A673 (cell line): ENCODE results near the gene SMC3. TPM values are rescaled to one million over a fixed set of nuclear protein-coding genes. Genes with fewer than 3 reads are reported as not detected.

ENCODE experiments used
- BruUV-seq: library from RNA; stranded (reverse); fragments of 400-500 nt; replicated peaks from 2 replicates; lab custom pipeline; 2021; lab: Mats Ljungman, UMichigan
- CTCF ChIA-PET: fragments of 300-600 bp; sonication (Branson Sonifier 250); formaldehyde crosslinking; loops from one replicate; lab custom pipeline; 2022; ENCODE audit warnings: antibody characterized with exemption; lab: Charles Lee
- POLR2A ChIA-PET: fragments of 300-600 bp; sonication (Branson Sonifier 250); formaldehyde crosslinking; loops from one replicate; lab custom pipeline; 2022; ENCODE audit warnings: antibody characterized with exemption; ENCODE audit not compliant: low non-redundant PET; lab: Charles Lee
- DNase-seq: peaks from one replicate; pipeline ENCODE4 v3.0.0-alpha.2; 2015; ENCODE audit warnings: low spot score
- H3K27ac ChIP-seq: fragments of 200-600 bp; sonication (generic); 2 replicates; pipeline ENCODE4 v1.5.1; 2016; ENCODE audit warnings: mixed run types, low read depth, mild to moderate bottlenecking, mixed read lengths, antibody characterized with exemption, low read length; ENCODE audit not compliant: poor library complexity, severe bottlenecking
- H3K27me3 ChIP-seq: fragments of 200-600 bp; sonication (generic); replicated peaks from 2 replicates; pipeline ENCODE4 v1.6.1; 2017; ENCODE audit warnings: mixed run types, low read depth, mild to moderate bottlenecking, mixed read lengths, antibody characterized with exemption, low read length; ENCODE audit not compliant: insufficient read depth, poor library complexity
- H3K36me3 ChIP-seq: fragments of 200-600 bp; sonication (generic); 2 replicates; pipeline ENCODE4 v1.6.1; 2016; ENCODE audit warnings: mixed run types, mild to moderate bottlenecking, mixed read lengths, antibody characterized with exemption, low read length; ENCODE audit not compliant: insufficient read depth, poor library complexity, severe bottlenecking
- H3K4me1 ChIP-seq: fragments of 200-600 bp; sonication (generic); 2 replicates; pipeline ENCODE4 v1.6.1; 2017; ENCODE audit warnings: mixed run types, mild to moderate bottlenecking, mixed read lengths, antibody characterized with exemption, low read length; ENCODE audit not compliant: insufficient read depth, poor library complexity, severe bottlenecking
- H3K4me3 ChIP-seq: fragments of 200-600 bp; sonication (generic); 2 replicates; pipeline ENCODE4 v1.5.1; 2016; ENCODE audit warnings: low read depth, mixed run types, mild to moderate bottlenecking, mixed read lengths, low read length; ENCODE audit not compliant: poor library complexity, severe bottlenecking
- H3K9me3 ChIP-seq: fragments of 200-600 bp; sonication (generic); 2 replicates; pipeline ENCODE4 v1.6.1; 2016; ENCODE audit warnings: mixed run types, low read depth, mild to moderate bottlenecking, mixed read lengths, antibody characterized with exemption, low read length; ENCODE audit not compliant: poor library complexity, severe bottlenecking
- CTCF ChIP-seq: fragments of 300-800, 200-600 bp; sonication (generic); conservative IDR thresholded peaks from 2 replicates; pipeline ENCODE4 v1.5.1; 2017; ENCODE audit warnings: low read depth, mild to moderate bottlenecking, antibody characterized with exemption, low read length, moderate library complexity, mixed read lengths
- EZH2 ChIP-seq: fragments of 200-600 bp; sonication (generic); IDR thresholded peaks from 2 replicates; pipeline ENCODE4 v1.6.1; 2017; ENCODE audit warnings: borderline replicate concordance, low read depth, mild to moderate bottlenecking, mixed read lengths, antibody characterized with exemption, low read length; ENCODE audit not compliant: poor library complexity, severe bottlenecking
- intact Hi-C: fragments of 100-400 bp; cut with micrococcal nuclease; formaldehyde crosslinking; loops from one replicate; pipeline ENCODE4 v1.10.0; 2022; ENCODE audit not compliant: unreplicated experiment
- total RNA-seq: library from RNA; stranded (reverse); gene quantifications from 2 replicates; pipeline ENCODE4 v1.2.3, GENCODE V29; 2021

Gene SMC3
- total RNA-seq, 1 experiment from 2014 or later: 107 TPM

DNA sequence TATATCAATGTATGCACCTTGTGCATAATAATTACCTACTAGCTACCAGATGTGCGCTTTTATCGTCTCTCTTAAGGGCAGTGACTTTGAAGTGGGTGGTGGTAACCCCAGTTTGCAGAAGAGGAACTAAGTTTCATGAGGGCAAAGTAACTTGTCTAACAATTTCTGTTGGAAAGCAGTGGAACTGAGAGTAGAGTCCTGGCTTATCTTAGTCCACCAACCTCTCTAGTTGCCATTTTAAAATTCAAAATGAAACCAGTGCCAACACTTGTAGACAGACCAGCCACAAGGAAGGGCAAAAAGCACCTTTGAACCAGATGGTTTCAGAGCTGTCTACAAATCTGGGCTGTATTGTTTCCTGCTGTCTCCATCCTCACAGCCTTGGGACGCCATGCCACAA, 44.6 kb downstream of the SMC3 start:
- intact Hi-C loops: loop anchor here (5.0 kb wide), 1 partner anchor 135 kb away; no protein-coding TSS in a partner anchor
- BruUV-seq: no TSS peak
- no peaks in the 10 kb centered on the region for H3K9me3 ChIP-seq
- H3K4me3 ChIP-seq: no peak overlapping the region
- DNase-seq: no peak
- peaks cover 15% of the 10 kb centered on the region for H3K4me1 ChIP-seq
- no peak for TF ChIP-seq EZH2
- no peak for TF ChIP-seq CTCF
- no peaks in the 10 kb centered on the region for H3K27me3 ChIP-seq
- no peak overlapping the region for H3K27ac ChIP-seq
- POLR2A ChIA-PET: no interaction called here
- CTCF ChIA-PET: no interaction called here
- H3K36me3 ChIP-seq: no peaks in the 10 kb centered on the region

DNA sequence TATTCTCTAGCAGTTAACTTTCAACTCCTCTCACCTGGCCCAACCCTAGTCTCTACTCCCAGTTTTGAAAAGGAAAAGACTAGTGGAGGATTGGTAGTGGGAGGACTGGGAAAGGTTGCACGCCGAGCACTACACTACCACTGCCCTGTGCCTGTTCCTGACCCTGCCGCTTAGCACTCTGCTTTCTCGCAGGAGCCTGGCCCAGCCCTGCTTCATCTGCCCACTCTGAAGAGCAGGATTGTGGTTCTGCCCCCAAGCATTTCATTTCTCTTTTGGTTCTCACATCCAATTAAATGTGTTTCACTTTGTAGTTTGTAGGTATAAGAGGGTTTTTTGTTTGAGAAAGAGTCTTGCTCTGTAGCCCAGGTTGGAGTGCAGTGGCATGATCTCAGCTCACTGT, 45.1 kb downstream of the SMC3 start:
- BruUV-seq: no TSS peak
- intact Hi-C loops: loop anchor here (5.0 kb wide), 1 partner anchor 135 kb away; no protein-coding TSS in a partner anchor
- CTCF ChIA-PET: no interaction called here

GRCh38 chr10:110613341-110613995, 46.0 kb downstream of the SMC3 start:
- TF ChIP-seq EZH2: no peak
- TF ChIP-seq CTCF: no peak
- intact Hi-C loops: loop anchor here (5.0 kb wide), 1 partner anchor 134 kb away; no protein-coding TSS in a partner anchor
- no peak overlapping the region for H3K4me3 ChIP-seq
- H3K36me3 ChIP-seq: no peaks in the 10 kb centered on the region
- no peak overlapping the region for H3K27ac ChIP-seq
- ChIA-PET CTCF (no interaction called here), POLR2A (no interaction called here)
- DNase-seq: no peak
- H3K4me1 ChIP-seq: peaks cover 12% of the 10 kb centered on the region
- no peaks in the 10 kb centered on the region for H3K9me3 ChIP-seq
- no TSS peak for BruUV-seq
- no peaks in the 10 kb centered on the region for H3K27me3 ChIP-seq

More for the DNA sequence above, 45.1 kb downstream of the SMC3 start:
- TF ChIP-seq CTCF: no peak
- no peak for TF ChIP-seq EZH2
- no peak overlapping the region for H3K27ac ChIP-seq
- no peak for DNase-seq
- no peaks in the 10 kb centered on the region for H3K9me3 ChIP-seq
- POLR2A ChIA-PET: no interaction called here
- peaks cover 15% of the 10 kb centered on the region for H3K4me1 ChIP-seq
- no peaks in the 10 kb centered on the region for H3K27me3 ChIP-seq
- no peak overlapping the region for H3K4me3 ChIP-seq
- no peaks in the 10 kb centered on the region for H3K36me3 ChIP-seq
